ENCODE results near the gene PPARA.

PPARA gene

DNA sequence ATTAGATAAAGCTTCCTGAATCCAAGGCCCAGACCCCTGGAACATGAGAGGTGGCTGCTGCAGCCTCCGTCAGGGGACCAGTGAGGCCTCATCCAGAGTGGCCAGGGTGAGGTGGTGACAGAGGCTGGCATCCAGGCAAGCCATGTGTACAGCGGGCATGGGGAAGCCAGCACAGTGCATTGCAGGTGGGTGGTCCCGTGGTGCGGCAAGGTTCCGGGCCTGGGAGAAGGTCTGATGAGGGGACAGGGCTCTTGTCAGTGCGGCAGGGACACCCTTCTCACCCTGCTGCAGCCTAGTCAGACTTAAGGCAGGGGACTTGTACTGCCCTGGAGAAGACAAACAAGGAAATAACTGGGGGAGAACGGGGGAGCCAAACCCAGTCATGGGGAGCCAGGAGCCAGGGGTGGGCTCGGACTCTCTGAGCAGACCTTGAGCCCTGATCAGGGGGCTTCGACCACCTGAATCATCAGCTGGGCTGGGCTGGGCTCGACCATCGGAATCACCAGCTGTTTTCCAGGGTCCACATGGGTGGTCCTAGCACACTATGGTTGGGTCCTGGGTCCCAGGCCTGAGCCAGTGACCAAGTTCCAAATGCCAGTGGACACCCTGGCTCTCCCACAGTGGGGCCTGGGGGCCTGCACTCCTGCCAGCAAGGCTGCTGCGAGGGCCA lies 122.6 kb downstream of the PPARA start:
- no peaks in the 10 kb centered on the region for H3K79me2 ChIP-seq (ENCODE audit: low read length)
- DNase-seq = no peak
- TF ChIP-seq EZH2phosphoT487 (IDR thresholded peaks at IDR 0.05; ENCODE audit: low read length) (no peak), EZH2 (optimal IDR thresholded peaks at IDR 0.05; ENCODE audit: low read depth, low read length) (no peak)
- TF ChIP-seq, protein P1, sequence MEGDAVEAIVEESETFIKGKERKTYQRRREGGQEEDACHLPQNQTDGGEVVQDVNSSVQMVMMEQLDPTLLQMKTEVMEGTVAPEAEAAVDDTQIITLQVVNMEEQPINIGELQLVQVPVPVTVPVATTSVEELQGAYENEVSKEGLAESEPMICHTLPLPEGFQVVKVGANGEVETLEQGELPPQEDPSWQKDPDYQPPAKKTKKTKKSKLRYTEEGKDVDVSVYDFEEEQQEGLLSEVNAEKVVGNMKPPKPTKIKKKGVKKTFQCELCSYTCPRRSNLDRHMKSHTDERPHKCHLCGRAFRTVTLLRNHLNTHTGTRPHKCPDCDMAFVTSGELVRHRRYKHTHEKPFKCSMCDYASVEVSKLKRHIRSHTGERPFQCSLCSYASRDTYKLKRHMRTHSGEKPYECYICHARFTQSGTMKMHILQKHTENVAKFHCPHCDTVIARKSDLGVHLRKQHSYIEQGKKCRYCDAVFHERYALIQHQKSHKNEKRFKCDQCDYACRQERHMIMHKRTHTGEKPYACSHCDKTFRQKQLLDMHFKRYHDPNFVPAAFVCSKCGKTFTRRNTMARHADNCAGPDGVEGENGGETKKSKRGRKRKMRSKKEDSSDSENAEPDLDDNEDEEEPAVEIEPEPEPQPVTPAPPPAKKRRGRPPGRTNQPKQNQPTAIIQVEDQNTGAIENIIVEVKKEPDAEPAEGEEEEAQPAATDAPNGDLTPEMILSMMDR (IDR thresholded peaks at IDR 0.05; ENCODE audit: low read length) = no peak
- H3K9ac ChIP-seq (ENCODE audit: low read length) = no peak overlapping the region
- no peak overlapping the region for H3K4me3 ChIP-seq (ENCODE audit: low read length)
- no peaks in the 10 kb centered on the region for H3F3A ChIP-seq (ENCODE audit: insufficient read depth, low read length)
- H3K27me3 ChIP-seq (replicated peaks; ENCODE audit: insufficient read depth, low read length) = no peaks in the 10 kb centered on the region
- no peaks in the 10 kb centered on the region for H3K9me2 ChIP-seq (replicated peaks; ENCODE audit: insufficient read depth, low read length)
- no peaks in the 10 kb centered on the region for H3K9me3 ChIP-seq (replicated peaks; ENCODE audit: insufficient read depth, low read length)
- H3K4me2 ChIP-seq (ENCODE audit: low read depth, low read length) = no peak overlapping the region
- H3K36me3 ChIP-seq (replicated peaks; ENCODE audit: insufficient read depth, low read length) = no peaks in the 10 kb centered on the region
- no peak overlapping the region for H3K27ac ChIP-seq (ENCODE audit: low read length)
- H4K20me1 ChIP-seq (ENCODE audit: insufficient read depth, low read length) = no peaks in the 10 kb centered on the region
- no peaks in the 10 kb centered on the region for H3K4me1 ChIP-seq (ENCODE audit: low read length)
- H2AFZ ChIP-seq (ENCODE audit: low read length) = no peak overlapping the region

DNA sequence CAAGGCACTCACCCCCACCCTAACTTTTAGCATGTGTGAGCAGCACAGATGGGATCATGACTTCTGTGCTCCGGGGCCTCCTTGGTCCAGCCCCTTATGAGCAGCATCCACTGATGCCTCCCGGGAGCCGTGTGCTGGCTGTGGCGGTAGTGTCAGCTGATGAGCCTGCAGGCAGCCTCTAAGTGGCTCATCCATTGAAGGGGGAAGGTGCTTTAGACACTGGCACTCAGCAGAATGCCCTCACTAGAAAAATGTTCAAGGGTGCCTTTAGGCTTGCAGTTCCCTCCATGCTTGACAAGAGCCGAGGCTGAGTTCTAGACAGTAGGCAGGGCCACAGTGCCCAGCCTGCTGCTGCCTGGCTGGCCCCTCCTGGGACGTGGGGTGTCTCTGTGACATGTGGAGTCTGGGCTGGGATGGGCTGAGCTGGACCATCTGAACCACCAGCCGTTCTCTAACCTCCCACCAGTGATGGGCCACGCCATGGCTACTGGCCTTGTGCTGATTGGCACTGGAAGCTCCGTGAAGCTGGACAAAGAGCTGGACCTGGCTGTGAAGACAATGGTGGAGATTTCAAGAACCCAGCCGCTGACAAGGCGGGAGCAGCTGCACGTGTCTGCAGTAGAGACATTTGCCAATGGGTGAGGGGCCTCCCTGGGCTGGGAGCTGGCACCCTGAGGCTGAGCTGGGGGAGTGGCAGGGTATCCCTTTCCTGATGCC lies 123.3 kb downstream of the PPARA start:
- DNase-seq = no peak
- Histone ChIP-seq H3K9ac (ENCODE audit: low read length) (no peak overlapping the region), H2AFZ (ENCODE audit: low read length) (no peak overlapping the region), H3K27me3 (replicated peaks; ENCODE audit: insufficient read depth, low read length) (no peaks in the 10 kb centered on the region), H4K20me1 (ENCODE audit: insufficient read depth, low read length) (no peaks in the 10 kb centered on the region), H3F3A (ENCODE audit: insufficient read depth, low read length) (no peaks in the 10 kb centered on the region), H3K9me3 (replicated peaks; ENCODE audit: insufficient read depth, low read length) (no peaks in the 10 kb centered on the region), H3K27ac (ENCODE audit: low read length) (no peak overlapping the region), H3K4me2 (ENCODE audit: low read depth, low read length) (no peak overlapping the region), H3K79me2 (ENCODE audit: low read length) (no peaks in the 10 kb centered on the region), H3K36me3 (replicated peaks; ENCODE audit: insufficient read depth, low read length) (no peaks in the 10 kb centered on the region), H3K9me2 (replicated peaks; ENCODE audit: insufficient read depth, low read length) (no peaks in the 10 kb centered on the region), H3K4me1 (ENCODE audit: low read length) (no peaks in the 10 kb centered on the region), H3K4me3 (ENCODE audit: low read length) (no peak overlapping the region)
- TF ChIP-seq, protein P1 (IDR thresholded peaks at IDR 0.05; ENCODE audit: low read length) = no peak
- TF ChIP-seq EZH2 (optimal IDR thresholded peaks at IDR 0.05; ENCODE audit: low read depth, low read length) (no peak), EZH2phosphoT487 (IDR thresholded peaks at IDR 0.05; ENCODE audit: low read length) (no peak)

DNA sequence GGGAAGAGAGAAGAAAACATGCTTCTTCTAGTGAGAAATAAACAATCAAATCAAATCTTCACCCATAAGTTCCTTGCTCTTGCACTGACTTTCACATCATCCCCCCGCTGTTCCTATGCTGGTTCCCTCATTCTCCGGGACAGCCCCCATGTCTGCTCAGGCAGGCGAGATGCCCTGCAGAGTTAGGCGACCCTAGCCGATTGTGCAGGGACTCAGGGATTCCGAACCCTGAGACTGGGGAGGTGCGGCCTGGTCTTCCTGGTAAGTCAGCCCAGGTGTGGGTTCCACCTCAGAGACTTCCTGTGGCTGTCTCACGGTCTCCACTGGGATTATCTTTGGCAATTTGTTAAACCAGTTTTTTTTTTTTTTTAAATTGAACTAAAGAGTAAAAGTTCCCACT lies 124.1 kb downstream of the PPARA start:
- Histone ChIP-seq H3K9me2 (replicated peaks; ENCODE audit: insufficient read depth, low read length) (no peaks in the 10 kb centered on the region), H3K79me2 (ENCODE audit: low read length) (no peaks in the 10 kb centered on the region), H3K9ac (ENCODE audit: low read length) (no peak overlapping the region), H3K9me3 (replicated peaks; ENCODE audit: insufficient read depth, low read length) (no peaks in the 10 kb centered on the region), H3K27ac (ENCODE audit: low read length) (no peak overlapping the region), H3K4me1 (ENCODE audit: low read length) (no peaks in the 10 kb centered on the region), H3K27me3 (replicated peaks; ENCODE audit: insufficient read depth, low read length) (no peaks in the 10 kb centered on the region), H3K4me3 (ENCODE audit: low read length) (no peak overlapping the region), H4K20me1 (ENCODE audit: insufficient read depth, low read length) (no peaks in the 10 kb centered on the region), H3K4me2 (ENCODE audit: low read depth, low read length) (no peak overlapping the region), H2AFZ (ENCODE audit: low read length) (no peak overlapping the region), H3F3A (ENCODE audit: insufficient read depth, low read length) (no peaks in the 10 kb centered on the region), H3K36me3 (replicated peaks; ENCODE audit: insufficient read depth, low read length) (no peaks in the 10 kb centered on the region)
- TF ChIP-seq, protein P1 (IDR thresholded peaks at IDR 0.05; ENCODE audit: low read length) = no peak
- TF ChIP-seq EZH2phosphoT487 (IDR thresholded peaks at IDR 0.05; ENCODE audit: low read length) (no peak), EZH2 (optimal IDR thresholded peaks at IDR 0.05; ENCODE audit: low read depth, low read length) (no peak)
- no peak for DNase-seq

Data from MM.1S (cell line).